Cardiac muscle cell (in vitro differentiated cells and primary cell): Measurements from ENCODE around the gene KAZN. TPM values are rescaled to one million over a fixed set of nuclear protein-coding genes. Genes with fewer than 3 reads are reported as not detected.

Experiments
- DNase-seq, 2 donors: peaks; one replicate each; pipeline versions ENCODE4 v3.0.0 to v3.0.0-alpha.2; 2010 to 2017; ENCODE audit warnings: low read depth in 1 of 2, low spot score in 1 of 2
- H3K27ac ChIP-seq: fragments of 200-600 bp; sonication (generic); 2 replicates; pipeline ENCODE4 v1.5.1; 2016
- H3K27me3 ChIP-seq: fragments of 200-600 bp; sonication (generic); 2 replicates; pipeline ENCODE4 v1.6.0; 2016; ENCODE audit warnings: control low read depth
- H3K36me3 ChIP-seq: fragments of 200-600 bp; sonication (generic); 2 replicates; pipeline ENCODE4 v1.5.1; 2016; ENCODE audit warnings: control low read depth
- H3K4me1 ChIP-seq: fragments of 200-600 bp; sonication (generic); 2 replicates; pipeline ENCODE4 v1.8.1; 2017; ENCODE audit warnings: low read depth, mild to moderate bottlenecking, mixed run types
- H3K4me3 ChIP-seq: fragments of 200-600 bp; sonication (generic); 2 replicates; pipeline ENCODE4 v1.5.1; 2016; ENCODE audit warnings: mild to moderate bottlenecking
- H3K9me3 ChIP-seq: fragments of 200-600 bp; sonication (generic); 2 replicates; pipeline ENCODE4 v1.5.1; 2017; ENCODE audit warnings: low read depth, mild to moderate bottlenecking, control low read depth
- CTCF ChIP-seq: IDR thresholded peaks from 2 replicates; pipeline ENCODE4 v1.5.1; 2012; ENCODE audit warnings: low read depth, mild to moderate bottlenecking, low read length
- polyA plus RNA-seq: library from polyadenylated mRNA; unstranded; fragments of >200 nt; fragmentation: Nextera tagmentation; extraction: Ambion mirVana; gene quantifications from 2 replicates; pipeline ENCODE4 v1.2.1, GENCODE V29; 2016
- total RNA-seq: library from RNA; depleted of rRNA; stranded (reverse); fragments of >200 nt; gene quantifications from 2 replicates; pipeline ENCODE4 v1.2.3, GENCODE V29; 2016

The KAZN gene
- total and polyA plus RNA-seq, 2 experiments from 2014 or later: 17.5 to 26.9 TPM

- no peak overlapping the region for H3K4me3 ChIP-seq
- no peaks in the 10 kb centered on the region for H3K36me3 ChIP-seq
- no peak for DNase-seq
- H3K27me3 ChIP-seq: no peaks in the 10 kb centered on the region
- H3K9me3 ChIP-seq: no peaks in the 10 kb centered on the region
- no peak for TF ChIP-seq CTCF
- H3K4me1 ChIP-seq: peaks cover 8% of the 10 kb centered on the region
- H3K27ac ChIP-seq: no peak overlapping the region
Observed at GRCh38 chr1:14806772-14807171, 208.3 kb downstream of the KAZN start.

GRCh38 chr1:14808768-14809167 lies 210.3 kb downstream of the KAZN start:
- Histone ChIP-seq H3K27me3 (no peaks in the 10 kb centered on the region), H3K27ac (no peak overlapping the region), H3K4me1 (no peaks in the 10 kb centered on the region), H3K4me3 (no peak overlapping the region), H3K9me3 (no peaks in the 10 kb centered on the region), H3K36me3 (no peaks in the 10 kb centered on the region)
- no peak for TF ChIP-seq CTCF
- DNase-seq: no peak

- DNase-seq: no peak
- Histone ChIP-seq H3K27ac (no peak overlapping the region), H3K9me3 (no peaks in the 10 kb centered on the region), H3K4me1 (no peaks in the 10 kb centered on the region), H3K4me3 (no peak overlapping the region), H3K36me3 (no peaks in the 10 kb centered on the region), H3K27me3 (no peaks in the 10 kb centered on the region)
- no peak for TF ChIP-seq CTCF
Observed at GRCh38 chr1:14809191-14809981, 210.9 kb downstream of the KAZN start.

- Histone ChIP-seq H3K36me3 (no peaks in the 10 kb centered on the region), H3K27ac (no peak overlapping the region), H3K9me3 (no peaks in the 10 kb centered on the region), H3K4me1 (peaks cover 8% of the 10 kb centered on the region), H3K27me3 (no peaks in the 10 kb centered on the region), H3K4me3 (no peak overlapping the region)
- no peak for DNase-seq
- no peak for TF ChIP-seq CTCF
Observed at GRCh38 chr1:14810595-14811361, 212.3 kb downstream of the KAZN start.

GRCh38 chr1:14811573-14811972 lies 213.1 kb downstream of the KAZN start:
- Histone ChIP-seq H3K4me1 (peaks cover 8% of the 10 kb centered on the region), H3K4me3 (no peak overlapping the region), H3K36me3 (no peaks in the 10 kb centered on the region), H3K27me3 (no peaks in the 10 kb centered on the region), H3K9me3 (no peaks in the 10 kb centered on the region), H3K27ac (no peak overlapping the region)
- no peak for DNase-seq
- no peak for TF ChIP-seq CTCF
